B cell (primary cell): ENCODE measurements around the gene KCNA1.

Experiments used
- EZH2 ChIP-seq: IDR thresholded peaks from 2 replicates; pipeline ENCODE4 v1.6.1; 2012; ENCODE audit warnings: borderline replicate concordance, low read depth, mild to moderate bottlenecking, moderate library complexity, low read length; ENCODE audit not compliant: insufficient read depth, poor library complexity, severe bottlenecking
- TF ChIP-seq, protein P1 (sequence below): fragments of 200-600 bp; IDR thresholded peaks from one replicate; pipeline ENCODE4 v1.8.0; 2022; ENCODE audit warnings: antibody characterized with exemption, mild to moderate bottlenecking

DNA sequence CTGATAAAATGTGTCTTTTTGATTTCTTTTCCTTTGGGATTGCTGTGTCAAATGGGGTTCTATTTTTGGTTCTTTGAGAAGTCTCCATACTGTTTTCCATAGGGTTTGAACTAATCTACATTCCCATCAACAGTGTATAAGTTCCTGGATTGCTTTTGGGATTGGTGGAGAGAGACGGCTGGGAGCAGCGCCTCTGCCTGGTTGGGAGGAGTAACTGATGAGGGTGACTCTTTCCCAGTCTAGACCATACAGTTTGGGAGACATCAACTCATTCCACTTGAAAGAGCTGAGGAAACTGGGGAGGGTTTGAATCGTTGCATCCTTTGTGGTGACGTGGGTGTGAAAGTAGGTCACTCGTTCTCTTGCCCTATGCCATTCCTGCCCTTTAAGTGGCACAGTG lies 42.3 kb upstream of the KCNA1 start:
- TF ChIP-seq, protein P1, sequence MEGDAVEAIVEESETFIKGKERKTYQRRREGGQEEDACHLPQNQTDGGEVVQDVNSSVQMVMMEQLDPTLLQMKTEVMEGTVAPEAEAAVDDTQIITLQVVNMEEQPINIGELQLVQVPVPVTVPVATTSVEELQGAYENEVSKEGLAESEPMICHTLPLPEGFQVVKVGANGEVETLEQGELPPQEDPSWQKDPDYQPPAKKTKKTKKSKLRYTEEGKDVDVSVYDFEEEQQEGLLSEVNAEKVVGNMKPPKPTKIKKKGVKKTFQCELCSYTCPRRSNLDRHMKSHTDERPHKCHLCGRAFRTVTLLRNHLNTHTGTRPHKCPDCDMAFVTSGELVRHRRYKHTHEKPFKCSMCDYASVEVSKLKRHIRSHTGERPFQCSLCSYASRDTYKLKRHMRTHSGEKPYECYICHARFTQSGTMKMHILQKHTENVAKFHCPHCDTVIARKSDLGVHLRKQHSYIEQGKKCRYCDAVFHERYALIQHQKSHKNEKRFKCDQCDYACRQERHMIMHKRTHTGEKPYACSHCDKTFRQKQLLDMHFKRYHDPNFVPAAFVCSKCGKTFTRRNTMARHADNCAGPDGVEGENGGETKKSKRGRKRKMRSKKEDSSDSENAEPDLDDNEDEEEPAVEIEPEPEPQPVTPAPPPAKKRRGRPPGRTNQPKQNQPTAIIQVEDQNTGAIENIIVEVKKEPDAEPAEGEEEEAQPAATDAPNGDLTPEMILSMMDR, result no peak
- TF ChIP-seq EZH2, result no peak
